ENCODE results near the gene C4B. TPM values are rescaled to one million over a fixed set of nuclear protein-coding genes. Genes with fewer than 3 reads are reported as not detected.
"Not testable (repeated sequence)": the region's sequence is repeated elsewhere in the genome, so short reads cannot be mapped to it uniquely, and the experiment has no call there.

The C4B gene
- total and polyA plus RNA-seq, 2 donors (not counting 1 experiment from before 2014, with no cell fraction given): 16.2 to 19.0 TPM

- not testable (repeated sequence) for H2AFZ ChIP-seq (ENCODE audit: low read length); H3K4me3 ChIP-seq (replicated peaks in 1 of 4; ENCODE audit: control extremely low read depth in 1 of 4, insufficient read depth in 1 of 4, low read depth in 3 of 4, low read length in 4 of 4); DNase-seq (ENCODE audit: low read depth in 2 of 2); H3K27ac ChIP-seq (ENCODE audit: insufficient read depth, low read length); H3K36me3 ChIP-seq (ENCODE audit: control insufficient read depth, insufficient read depth, low read length); H3K27me3 ChIP-seq (ENCODE audit: control insufficient read depth, insufficient read depth, low read length); H4K20me1 ChIP-seq (ENCODE audit: control insufficient read depth, extremely low read depth, insufficient read depth, low read length); H3K4me2 ChIP-seq (ENCODE audit: extremely low read depth, insufficient read depth, low read length); H3K9me3 ChIP-seq (ENCODE audit: control insufficient read depth, insufficient read depth, low read depth, low read length); H3K9ac ChIP-seq (ENCODE audit: insufficient read depth, low read length); H3K4me1 ChIP-seq (ENCODE audit: control insufficient read depth, extremely low read depth, insufficient read depth, low read length); H3K79me2 ChIP-seq (ENCODE audit: control insufficient read depth, insufficient read depth, low read length)
Observed at GRCh38 chr6:32041050-32041321, 26.4 kb downstream of the C4B start.

- not testable (repeated sequence) for H2AFZ ChIP-seq (ENCODE audit: low read length)
Observed at GRCh38 chr6:32041385-32041784, 26.8 kb downstream of the C4B start.

GRCh38 chr6:32042276-32042675, 27.7 kb downstream of the C4B start:
- DNase-seq (ENCODE audit: low read depth in 2 of 2): not testable (repeated sequence)

More at GRCh38 chr6:32041385-32041784, 26.8 kb downstream of the C4B start:
- H3K79me2 ChIP-seq (ENCODE audit: control insufficient read depth, insufficient read depth, low read length); H3K9me3 ChIP-seq (ENCODE audit: control insufficient read depth, insufficient read depth, low read depth, low read length); H3K27ac ChIP-seq (ENCODE audit: insufficient read depth, low read length); H3K4me2 ChIP-seq (ENCODE audit: extremely low read depth, insufficient read depth, low read length); H3K27me3 ChIP-seq (ENCODE audit: control insufficient read depth, insufficient read depth, low read length); H3K36me3 ChIP-seq (ENCODE audit: control insufficient read depth, insufficient read depth, low read length); H3K4me3 ChIP-seq (replicated peaks in 1 of 4; ENCODE audit: control extremely low read depth in 1 of 4, insufficient read depth in 1 of 4, low read depth in 3 of 4, low read length in 4 of 4); H3K4me1 ChIP-seq (ENCODE audit: control insufficient read depth, extremely low read depth, insufficient read depth, low read length); H4K20me1 ChIP-seq (ENCODE audit: control insufficient read depth, extremely low read depth, insufficient read depth, low read length); DNase-seq (ENCODE audit: low read depth in 2 of 2); H3K9ac ChIP-seq (ENCODE audit: insufficient read depth, low read length): not testable (repeated sequence)

GRCh38 chr6:32043589-32044380, 29.2 kb downstream of the C4B start:
- H3K27me3 ChIP-seq (ENCODE audit: control insufficient read depth, insufficient read depth, low read length); H3K4me2 ChIP-seq (ENCODE audit: extremely low read depth, insufficient read depth, low read length); H3K9ac ChIP-seq (ENCODE audit: insufficient read depth, low read length); H3K9me3 ChIP-seq (ENCODE audit: control insufficient read depth, insufficient read depth, low read depth, low read length); DNase-seq (ENCODE audit: low read depth in 2 of 2); H3K36me3 ChIP-seq (ENCODE audit: control insufficient read depth, insufficient read depth, low read length); H3K79me2 ChIP-seq (ENCODE audit: control insufficient read depth, insufficient read depth, low read length); H3K27ac ChIP-seq (ENCODE audit: insufficient read depth, low read length); H4K20me1 ChIP-seq (ENCODE audit: control insufficient read depth, extremely low read depth, insufficient read depth, low read length); H3K4me3 ChIP-seq (replicated peaks in 1 of 4; ENCODE audit: control extremely low read depth in 1 of 4, insufficient read depth in 1 of 4, low read depth in 3 of 4, low read length in 4 of 4); H2AFZ ChIP-seq (ENCODE audit: low read length): not testable (repeated sequence)
- H3K4me1 ChIP-seq (ENCODE audit: control insufficient read depth, extremely low read depth, insufficient read depth, low read length): peaks cover 23% of the 10 kb centered on the region

More at GRCh38 chr6:32042276-32042675, 27.7 kb downstream of the C4B start:
- H3K9ac ChIP-seq (ENCODE audit: insufficient read depth, low read length); H3K4me3 ChIP-seq (replicated peaks in 1 of 4; ENCODE audit: control extremely low read depth in 1 of 4, insufficient read depth in 1 of 4, low read depth in 3 of 4, low read length in 4 of 4); H3K27me3 ChIP-seq (ENCODE audit: control insufficient read depth, insufficient read depth, low read length); H2AFZ ChIP-seq (ENCODE audit: low read length); H3K4me2 ChIP-seq (ENCODE audit: extremely low read depth, insufficient read depth, low read length); H4K20me1 ChIP-seq (ENCODE audit: control insufficient read depth, extremely low read depth, insufficient read depth, low read length); H3K27ac ChIP-seq (ENCODE audit: insufficient read depth, low read length); H3K9me3 ChIP-seq (ENCODE audit: control insufficient read depth, insufficient read depth, low read depth, low read length); H3K36me3 ChIP-seq (ENCODE audit: control insufficient read depth, insufficient read depth, low read length); H3K79me2 ChIP-seq (ENCODE audit: control insufficient read depth, insufficient read depth, low read length): not testable (repeated sequence)
- peaks cover 13% of the 10 kb centered on the region for H3K4me1 ChIP-seq (ENCODE audit: control insufficient read depth, extremely low read depth, insufficient read depth, low read length)

- not testable (repeated sequence) for H3K9ac ChIP-seq (ENCODE audit: insufficient read depth, low read length); DNase-seq (ENCODE audit: low read depth in 2 of 2); H3K27ac ChIP-seq (ENCODE audit: insufficient read depth, low read length); H3K27me3 ChIP-seq (ENCODE audit: control insufficient read depth, insufficient read depth, low read length); H3K9me3 ChIP-seq (ENCODE audit: control insufficient read depth, insufficient read depth, low read depth, low read length); H3K4me3 ChIP-seq (replicated peaks in 1 of 4; ENCODE audit: control extremely low read depth in 1 of 4, insufficient read depth in 1 of 4, low read depth in 3 of 4, low read length in 4 of 4); H2AFZ ChIP-seq (ENCODE audit: low read length); H4K20me1 ChIP-seq (ENCODE audit: control insufficient read depth, extremely low read depth, insufficient read depth, low read length); H3K4me2 ChIP-seq (ENCODE audit: extremely low read depth, insufficient read depth, low read length); H3K36me3 ChIP-seq (ENCODE audit: control insufficient read depth, insufficient read depth, low read length); H3K79me2 ChIP-seq (ENCODE audit: control insufficient read depth, insufficient read depth, low read length)
- peaks cover 23% of the 10 kb centered on the region for H3K4me1 ChIP-seq (ENCODE audit: control insufficient read depth, extremely low read depth, insufficient read depth, low read length)
Observed at GRCh38 chr6:32044916-32045315, 30.3 kb downstream of the C4B start.

Measured in fibroblast of lung (primary cell).